Transverse colon (tissue), 3 donors: ENCODE results near the gene BMX.

ENCODE experiments used
- EP300 ChIP-seq: sonication (generic); formaldehyde crosslinking; IDR thresholded peaks from one replicate; pipeline ENCODE4 v1.6.1; 2017; ENCODE audit warnings: antibody characterized with exemption, low read depth
- TF ChIP-seq, protein P1 (sequence below), 5 experiments: fragments of 200-600 bp in 3 of 5; fragments of 450-650 bp in 2 of 5; sonication (generic) in 3 of 5; IDR thresholded peaks; 1 replicate in 2 of 5; 2 replicates in 3 of 5; pipeline ENCODE4 v1.5.1; 2016 to 2017; ENCODE audit warnings: antibody characterized with exemption in 5 of 5, inconsistent platforms in 3 of 5, mild to moderate bottlenecking in 2 of 5, moderate library complexity in 1 of 5

DNA sequence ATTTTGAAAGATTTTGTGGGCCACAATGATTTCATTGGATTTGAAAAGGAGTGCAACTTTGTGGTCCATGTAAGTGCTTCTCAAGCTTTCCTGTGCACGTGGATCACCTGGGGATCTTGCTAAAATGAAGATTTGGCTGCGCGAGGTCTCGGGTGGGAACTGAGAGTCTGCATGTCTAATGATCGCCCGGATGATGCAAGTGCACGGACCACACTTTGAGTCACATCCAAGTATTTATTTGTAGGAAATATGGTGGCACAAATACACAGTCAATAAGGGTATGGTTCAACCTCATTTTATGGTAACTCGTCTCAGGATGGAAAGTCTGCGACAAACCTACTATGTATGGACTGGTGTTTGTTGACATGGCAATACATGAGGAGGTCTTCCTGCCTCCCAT, 899 bp downstream of the BMX start:
- TF ChIP-seq, protein P1, sequence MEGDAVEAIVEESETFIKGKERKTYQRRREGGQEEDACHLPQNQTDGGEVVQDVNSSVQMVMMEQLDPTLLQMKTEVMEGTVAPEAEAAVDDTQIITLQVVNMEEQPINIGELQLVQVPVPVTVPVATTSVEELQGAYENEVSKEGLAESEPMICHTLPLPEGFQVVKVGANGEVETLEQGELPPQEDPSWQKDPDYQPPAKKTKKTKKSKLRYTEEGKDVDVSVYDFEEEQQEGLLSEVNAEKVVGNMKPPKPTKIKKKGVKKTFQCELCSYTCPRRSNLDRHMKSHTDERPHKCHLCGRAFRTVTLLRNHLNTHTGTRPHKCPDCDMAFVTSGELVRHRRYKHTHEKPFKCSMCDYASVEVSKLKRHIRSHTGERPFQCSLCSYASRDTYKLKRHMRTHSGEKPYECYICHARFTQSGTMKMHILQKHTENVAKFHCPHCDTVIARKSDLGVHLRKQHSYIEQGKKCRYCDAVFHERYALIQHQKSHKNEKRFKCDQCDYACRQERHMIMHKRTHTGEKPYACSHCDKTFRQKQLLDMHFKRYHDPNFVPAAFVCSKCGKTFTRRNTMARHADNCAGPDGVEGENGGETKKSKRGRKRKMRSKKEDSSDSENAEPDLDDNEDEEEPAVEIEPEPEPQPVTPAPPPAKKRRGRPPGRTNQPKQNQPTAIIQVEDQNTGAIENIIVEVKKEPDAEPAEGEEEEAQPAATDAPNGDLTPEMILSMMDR (IDR thresholded peaks at IDR 0.05): no peak
- no peak for TF ChIP-seq EP300
